ENCODE results near the gene TMEM120B. TPM values are rescaled to one million over a fixed set of nuclear protein-coding genes. Genes with fewer than 3 reads are reported as not detected.

The TMEM120B gene
- total and polyA plus RNA-seq, 2 of the 13 experiments (the other 11 are each of a cell fraction or from before 2014, with no cell fraction given), result 7.1 to 12.9 TPM

- TF ChIP-seq ELK4 (CRISPR knock-in tag; IDR thresholded peaks at IDR 0.05; ENCODE audit: borderline replicate concordance) (no peak), PRDM4 (CRISPR knock-in tag; IDR thresholded peaks at IDR 0.05; ENCODE audit: borderline replicate concordance) (no peak), HDAC1 (CRISPR knock-in tag; IDR thresholded peaks at IDR 0.05) (peak; percentile 71; the same call in 1 of the 2 replicates), PHF5A (CRISPR knock-in tag; IDR thresholded peaks at IDR 0.05; ENCODE audit: low read depth, unreplicated experiment) (peak; percentile 23), SNAPC2 (CRISPR knock-in tag; IDR thresholded peaks at IDR 0.05) (no peak), ARID4A (CRISPR knock-in tag; IDR thresholded peaks at IDR 0.05; ENCODE audit: borderline replicate concordance) (peak; percentile 78), MLLT10 (CRISPR knock-in tag; IDR thresholded peaks at IDR 0.05) (no peak), RBM39 (IDR thresholded peaks at IDR 0.05; ENCODE audit: low read depth, low read length, poor library complexity, severe bottlenecking) (no peak), ZSCAN31 (CRISPR knock-in tag; IDR thresholded peaks at IDR 0.05; ENCODE audit: low read depth) (peak; percentile 35; the same call in 1 of the 2 replicates), POLR2A (IDR thresholded peaks at IDR 0.05; ENCODE audit: insufficient read depth in 1 of 2, low read depth in 2 of 2, low read length in 2 of 2) (peak; percentile 78 to 88), GMEB1 (CRISPR knock-in tag; IDR thresholded peaks at IDR 0.05; ENCODE audit: borderline replicate concordance) (peak; percentile 54; the same call in 1 of the 2 replicates), ZNF34 (CRISPR knock-in tag; IDR thresholded peaks at IDR 0.05; ENCODE audit: borderline replicate concordance) (0 out of 2 replicates have a peak, but pooled peaks have one; percentile 79), KDM1A (CRISPR knock-in tag; IDR thresholded peaks at IDR 0.05) (no peak), ZNF20 (CRISPR knock-in tag; IDR thresholded peaks at IDR 0.05) (no peak), TFE3 (CRISPR knock-in tag; IDR thresholded peaks at IDR 0.05) (no peak), FOXJ3 (CRISPR knock-in tag; IDR thresholded peaks at IDR 0.05; ENCODE audit: borderline replicate concordance) (no peak)
These were observed at the start of gene TMEM120B (continued) for GRCh38 chr12:121712461-121713256.
